ENCODE data around the gene TTC28.
"Not testable (repeated sequence)": the region's sequence is repeated elsewhere in the genome, so short reads cannot be mapped to it uniquely, and the experiment has no call there.

Gene TTC28

GRCh38 chr22:28674121-28674563, 5.5 kb downstream of the TTC28 start:
- DNase-seq: no peak

GRCh38 chr22:28670756-28671155, 8.9 kb downstream of the TTC28 start:
- no peak for DNase-seq

GRCh38 chr22:28670161-28670560, 9.5 kb downstream of the TTC28 start:
- DNase-seq: no peak

GRCh38 chr22:28669387-28669786, 10.3 kb downstream of the TTC28 start:
- no peak for DNase-seq

- not testable (repeated sequence) for DNase-seq
Measured at GRCh38 chr22:28663569-28663942, 16.1 kb downstream of the TTC28 start.

- DNase-seq: no peak
Measured at GRCh38 chr22:28658448-28658847, 21.2 kb downstream of the TTC28 start.

- no peak for DNase-seq
Measured at GRCh38 chr22:28656181-28656580, 23.5 kb downstream of the TTC28 start.

- no peak for DNase-seq
Measured at GRCh38 chr22:28650463-28650862, 29.2 kb downstream of the TTC28 start.

- DNase-seq: no peak
Measured at GRCh38 chr22:28648792-28649191, 30.8 kb downstream of the TTC28 start.

- DNase-seq: no peak
Measured at GRCh38 chr22:28647216-28647615, 32.4 kb downstream of the TTC28 start.

- no peak for DNase-seq
Measured at GRCh38 chr22:28639321-28639720, 40.3 kb downstream of the TTC28 start.

- no peak for DNase-seq
Measured at GRCh38 chr22:28637225-28637624, 42.4 kb downstream of the TTC28 start.

- peak; percentile 13 for DNase-seq
Measured at GRCh38 chr22:28630177-28630574, 49.5 kb downstream of the TTC28 start.

GRCh38 chr22:28629420-28630176, 50.0 kb downstream of the TTC28 start:
- DNase-seq: peak; percentile 39

- DNase-seq: no peak
Measured at GRCh38 chr22:28628766-28629165, 50.9 kb downstream of the TTC28 start.

GRCh38 chr22:28627791-28628190, 51.8 kb downstream of the TTC28 start:
- DNase-seq: no peak

- no peak for DNase-seq
Measured at GRCh38 chr22:28620244-28620922, 59.3 kb downstream of the TTC28 start.

- no peak for DNase-seq
Measured at GRCh38 chr22:28619236-28619635, 60.4 kb downstream of the TTC28 start.

GRCh38 chr22:28615423-28615822, 64.2 kb downstream of the TTC28 start:
- DNase-seq: not testable (repeated sequence)

GRCh38 chr22:28609921-28610320, 69.7 kb downstream of the TTC28 start:
- DNase-seq: no peak

GRCh38 chr22:28608546-28608945, 71.1 kb downstream of the TTC28 start:
- DNase-seq: no peak

GRCh38 chr22:28607795-28608194, 71.8 kb downstream of the TTC28 start:
- DNase-seq: no peak

- DNase-seq: no peak
Measured at GRCh38 chr22:28604966-28605761, 74.5 kb downstream of the TTC28 start.

GRCh38 chr22:28601915-28602314, 77.7 kb downstream of the TTC28 start:
- DNase-seq: no peak
